HG03439 (cell line): Measurements from ENCODE around the gene MXRA7.
"Not testable (repeated sequence)": the region's sequence is repeated elsewhere in the genome, so short reads cannot be mapped to it uniquely, and the experiment has no call there.

Source experiments
- ATAC-seq: cut with Tn5 transposase; IDR thresholded peaks from one replicate; pipeline ENCODE4 v1.9.1; 2021; ENCODE audit warnings: mild to moderate bottlenecking, moderate library complexity; ENCODE audit not compliant: unreplicated experiment

MXRA7 gene

DNA sequence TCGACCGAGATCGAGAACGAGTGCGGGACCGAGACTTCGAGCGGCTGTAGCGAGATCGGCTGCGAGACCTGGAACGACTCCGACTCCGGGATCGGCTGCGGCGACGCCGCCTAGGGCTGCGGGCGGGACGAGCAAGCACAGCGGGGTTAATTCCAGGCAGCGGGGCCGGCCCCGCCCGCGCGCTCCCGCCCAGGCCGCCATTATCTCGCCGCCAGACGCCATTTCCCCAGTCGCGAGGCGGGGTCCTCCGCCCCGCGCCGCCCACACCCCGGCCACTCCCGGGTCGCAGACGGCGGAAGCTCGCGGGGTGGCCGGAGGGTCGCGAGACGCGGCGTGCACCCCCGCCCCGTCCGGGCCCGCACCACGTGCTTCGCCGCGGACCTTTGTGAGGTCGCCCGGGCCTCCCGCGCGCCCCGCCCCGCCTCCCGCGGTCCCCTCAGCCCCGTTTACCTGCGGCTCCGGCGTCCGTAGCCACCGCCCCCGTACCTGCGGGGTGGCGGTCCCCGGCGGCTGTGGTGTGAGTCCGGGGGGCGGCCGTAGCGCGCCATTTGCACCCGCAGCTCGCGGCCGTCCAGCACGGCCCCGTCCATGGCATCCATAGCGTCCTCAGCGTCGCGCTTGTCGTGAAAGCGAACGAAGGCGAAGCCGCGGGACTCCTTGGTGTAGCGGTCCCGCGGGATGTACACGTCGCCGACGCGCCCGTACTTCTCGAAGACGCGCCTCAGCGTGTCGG, 25.8 kb upstream of the MXRA7 start:
- ATAC-seq, result peak; percentile 5

DNA sequence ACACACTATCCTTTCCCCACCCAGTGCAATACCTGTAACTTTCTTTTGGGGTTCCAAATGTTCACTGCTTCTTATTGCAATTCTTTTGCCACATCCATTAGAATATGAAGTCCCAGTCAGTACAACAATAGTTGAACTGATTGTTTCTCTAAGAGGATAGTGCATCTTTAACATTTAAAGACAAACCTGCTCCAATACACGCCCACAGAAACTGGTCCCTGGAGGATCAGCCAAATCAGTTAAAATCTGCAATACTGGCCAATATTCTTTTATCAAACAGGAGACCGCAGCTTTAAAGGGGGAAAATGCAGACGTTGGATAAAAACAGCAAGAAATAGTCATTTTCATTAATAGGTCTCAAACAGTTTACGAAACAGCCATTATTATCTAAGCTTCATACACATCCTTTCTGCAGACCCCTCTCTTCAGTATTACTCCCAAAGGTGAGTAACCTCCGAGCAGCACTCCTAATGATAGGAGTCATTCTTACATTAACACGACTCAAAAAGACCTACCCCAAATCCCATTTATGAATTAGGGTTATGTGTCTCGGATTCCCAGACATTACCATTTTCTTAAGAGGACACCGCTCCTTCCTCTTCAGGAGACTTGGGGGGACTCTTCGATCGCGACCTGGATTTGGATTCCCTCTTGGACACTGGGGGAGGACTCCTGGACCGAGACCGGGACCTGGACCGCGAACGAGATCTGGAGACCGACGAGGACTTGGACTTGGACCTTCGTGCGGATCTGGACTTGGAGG, 25.0 kb upstream of the MXRA7 start:
- ATAC-seq, result no peak

DNA sequence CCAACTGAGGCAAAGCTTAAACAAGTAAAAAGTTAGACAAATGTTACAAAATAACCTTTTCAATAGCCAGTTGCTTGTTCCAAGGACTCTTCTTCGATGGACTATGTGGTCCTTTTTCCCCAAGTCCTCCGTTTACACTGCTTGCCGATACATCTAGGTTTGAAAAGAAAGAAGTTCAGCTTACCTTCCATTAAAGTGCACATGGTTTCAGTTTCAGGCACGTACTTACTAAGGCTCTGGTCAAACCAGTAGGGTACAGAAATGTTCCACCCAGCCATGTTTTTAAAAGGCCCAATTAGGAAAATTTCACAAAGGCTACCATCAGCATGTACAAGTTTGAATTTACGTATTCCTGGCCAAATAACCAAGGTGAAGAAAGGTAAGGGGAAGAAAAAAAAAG, 24.2 kb upstream of the MXRA7 start:
- no peak for ATAC-seq

- no peak for ATAC-seq
Observed at GRCh38 chr17:76734080-76734840, 23.5 kb upstream of the MXRA7 start.

- ATAC-seq, result no peak
Observed at GRCh38 chr17:76733618-76733957, 22.8 kb upstream of the MXRA7 start.

GRCh38 chr17:76732734-76733617, 22.2 kb upstream of the MXRA7 start:
- no peak for ATAC-seq

DNA sequence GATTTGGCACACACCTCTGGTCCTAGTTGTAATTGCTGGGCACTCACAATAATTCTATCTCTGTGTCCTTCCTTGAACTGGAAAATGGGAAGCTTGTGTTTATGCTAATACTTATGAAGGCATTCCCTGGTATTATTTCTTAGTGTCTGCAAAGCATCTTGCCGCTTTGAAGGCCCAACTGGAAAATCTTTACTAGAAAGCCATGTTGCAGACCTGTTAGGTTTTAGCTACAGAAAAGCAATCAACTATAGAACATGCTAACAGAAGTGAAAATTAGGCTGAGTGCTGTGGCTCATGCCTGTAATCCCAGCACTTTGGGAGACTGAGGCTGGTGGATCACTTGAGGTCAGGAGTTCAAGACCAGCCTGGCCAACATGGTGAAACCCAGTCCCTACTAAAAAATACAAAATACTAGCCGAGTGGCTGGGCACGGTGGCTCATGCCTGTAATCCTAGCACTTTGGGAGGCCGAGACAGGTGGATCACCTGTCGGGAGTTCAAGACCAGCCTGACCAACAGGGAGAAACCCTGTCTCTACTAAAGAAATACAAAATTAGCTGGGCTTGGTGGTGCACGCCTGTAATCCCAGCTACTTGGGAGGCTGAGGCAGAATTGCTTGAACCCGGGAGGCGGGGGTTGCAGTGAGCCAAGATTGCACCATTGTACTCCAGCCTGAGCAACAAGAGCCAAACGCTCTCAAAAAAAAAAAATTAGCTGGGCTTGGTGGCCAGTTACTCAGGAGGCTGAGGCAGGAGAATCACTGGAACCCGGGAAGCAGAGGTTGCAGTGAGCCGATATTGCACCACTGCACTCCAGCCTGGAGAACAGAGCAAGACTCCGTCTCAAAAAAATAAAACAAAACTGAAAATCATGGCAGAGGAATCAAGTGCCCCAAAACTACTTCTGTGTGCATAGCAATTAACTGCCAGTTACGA, 21.3 kb upstream of the MXRA7 start:
- ATAC-seq, result not testable (repeated sequence)

- no peak for ATAC-seq
Observed at GRCh38 chr17:76727745-76728456, 17.1 kb upstream of the MXRA7 start.

DNA sequence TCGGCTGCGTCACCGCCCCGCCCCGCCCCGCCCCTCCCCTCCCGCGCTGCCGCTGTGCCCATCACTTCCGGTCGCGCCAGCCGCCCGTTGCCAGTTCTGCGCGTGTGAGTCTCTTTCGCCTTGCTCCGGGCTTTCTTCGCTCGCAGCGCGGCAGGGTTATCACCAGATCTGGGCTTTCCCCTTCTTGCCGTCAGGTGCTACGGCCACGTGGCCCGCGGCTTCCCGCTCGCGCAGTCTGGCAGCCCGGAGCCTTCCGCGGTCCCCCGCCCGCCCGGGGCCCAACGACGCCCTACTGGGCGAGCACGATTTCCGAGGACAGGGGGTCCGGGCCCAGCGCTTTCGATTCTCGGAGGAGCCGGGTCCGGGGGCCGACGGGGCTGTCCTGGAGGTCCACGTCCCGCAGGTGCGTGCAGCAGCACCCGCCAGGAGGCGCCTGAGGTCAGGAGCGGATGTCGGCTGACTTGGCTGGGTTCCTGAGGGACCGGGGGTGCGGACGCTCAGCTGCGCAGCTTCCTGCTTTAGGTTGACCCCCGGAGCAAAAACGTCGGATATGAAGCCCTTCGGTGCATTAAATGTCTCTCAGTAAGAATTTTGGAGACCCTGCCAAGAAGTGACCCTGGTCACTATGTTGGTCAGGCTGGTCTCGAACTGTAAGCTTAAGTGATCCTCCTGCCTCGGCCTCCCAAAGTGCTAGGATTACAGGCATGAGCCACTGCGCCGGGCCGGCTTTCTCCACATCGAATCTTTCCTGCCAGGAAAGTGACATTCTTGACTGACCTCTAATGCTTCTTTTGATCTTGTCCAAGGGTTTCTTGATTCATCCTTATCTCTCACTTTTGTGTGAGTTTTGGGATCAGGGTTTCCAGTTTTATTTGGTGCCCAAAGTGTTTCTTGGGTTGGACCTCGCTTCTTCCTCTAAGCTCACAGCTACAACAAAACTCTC, 16.3 kb upstream of the MXRA7 start, which contains the start of gene METTL23:
Gene METTL23 (plus strand): TSS at position 64 of the 943 bp plus-strand sequence. CDS start 2,872 bp downstream, outside the sequence.
- peak; percentile 66 for ATAC-seq

GRCh38 chr17:76726231-76726775, 15.5 kb upstream of the MXRA7 start, which contains the start of gene JMJD6:
JMJD6 (minus strand) TSS chr17:76726606; CDS start chr17:76726475, 131 bp downstream.
- ATAC-seq, result peak; percentile 65

DNA sequence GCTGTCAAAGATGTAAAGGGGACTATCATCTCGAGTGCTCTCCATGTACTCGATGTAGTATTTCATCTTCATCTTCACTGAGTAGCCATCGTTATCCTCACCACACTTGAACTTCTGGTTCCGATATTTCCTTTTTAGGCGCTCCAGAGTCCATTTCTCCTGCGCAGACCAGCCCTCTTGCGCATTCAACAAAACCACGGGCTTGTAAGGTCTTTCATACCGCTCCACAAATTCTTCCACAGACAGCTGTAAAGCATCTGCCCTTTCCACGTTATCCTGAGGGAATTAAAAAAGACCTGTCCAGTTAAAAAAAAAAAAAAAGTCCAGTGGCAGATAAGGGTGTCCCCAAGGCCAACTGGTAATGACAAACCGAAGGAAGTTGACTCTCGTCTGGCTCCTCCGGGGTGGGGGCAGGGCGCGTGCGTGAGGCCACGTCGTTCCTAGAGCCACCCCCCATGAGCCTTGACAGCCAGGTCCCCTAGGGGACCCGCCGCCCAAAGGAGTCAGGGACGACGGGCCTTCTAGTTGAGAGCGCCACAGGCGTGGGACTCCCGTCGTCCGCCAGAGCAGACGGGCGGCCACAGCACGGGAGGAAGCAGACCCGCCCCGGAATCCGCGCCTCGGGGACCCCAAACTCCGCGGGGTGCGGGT, 14.9 kb upstream of the MXRA7 start:
- ATAC-seq, result peak; percentile 20

DNA sequence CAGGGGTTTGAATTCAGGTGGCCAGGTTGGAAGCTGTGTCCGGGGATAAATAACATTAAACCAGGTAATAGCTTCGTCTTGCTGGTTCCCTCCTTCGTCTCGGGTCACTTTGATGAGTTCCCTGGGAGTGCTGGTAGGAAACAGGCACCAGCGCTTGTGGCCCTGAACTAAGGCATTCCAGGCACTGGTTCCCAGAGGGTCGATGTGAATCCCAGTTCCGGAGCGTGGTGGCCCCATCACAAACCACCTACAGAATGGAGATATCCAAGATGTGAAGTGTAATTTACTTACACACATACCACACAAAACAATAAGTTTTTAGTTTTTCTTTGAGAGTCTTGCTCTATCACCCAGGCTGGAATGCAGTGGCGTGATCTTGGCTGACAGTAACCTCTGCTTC, 13.0 kb upstream of the MXRA7 start:
- ATAC-seq, result no peak

DNA sequence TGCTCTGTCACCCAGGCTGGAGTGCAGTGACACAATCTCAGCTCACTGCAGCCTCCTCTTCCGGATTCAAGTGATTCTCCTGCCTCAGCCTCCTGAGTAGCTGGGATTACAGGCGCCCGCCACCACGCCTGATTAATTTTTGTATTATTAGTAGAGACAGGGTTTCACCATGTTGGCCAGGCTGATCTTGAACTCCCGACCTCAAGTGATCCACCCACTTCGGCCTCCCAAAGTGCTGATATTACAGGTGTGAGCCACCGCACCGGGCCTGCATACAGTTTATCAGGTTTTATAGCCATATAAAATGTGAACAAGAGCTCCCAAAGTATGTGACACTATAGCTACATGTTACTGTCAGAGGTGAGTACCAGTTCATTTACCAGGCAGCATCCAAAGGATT, 12.2 kb upstream of the MXRA7 start:
- not testable (repeated sequence) for ATAC-seq

- ATAC-seq, result no peak
Observed at GRCh38 chr17:76722279-76722678, 11.5 kb upstream of the MXRA7 start.

DNA sequence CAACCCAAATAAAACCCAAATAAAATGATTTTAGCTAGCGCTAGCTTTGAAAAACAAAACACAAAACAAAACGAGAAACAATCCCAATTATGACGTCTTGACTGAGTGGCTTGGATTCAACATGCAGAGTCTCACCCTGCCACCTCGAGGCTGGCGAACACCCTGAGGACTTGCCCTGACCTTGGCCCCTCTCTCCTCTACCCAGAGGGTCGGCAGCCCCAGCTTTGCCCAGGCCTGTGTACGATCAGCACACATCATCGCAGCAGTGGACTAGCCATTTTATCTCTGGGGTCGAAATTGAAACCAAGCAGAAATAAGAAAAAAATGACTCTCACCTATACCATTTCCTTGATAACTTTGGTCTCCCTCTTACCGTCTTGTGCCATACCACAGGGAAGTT, 10.7 kb upstream of the MXRA7 start:
- no peak for ATAC-seq

GRCh38 chr17:76720941-76721340, 10.2 kb upstream of the MXRA7 start:
- ATAC-seq, result no peak

DNA sequence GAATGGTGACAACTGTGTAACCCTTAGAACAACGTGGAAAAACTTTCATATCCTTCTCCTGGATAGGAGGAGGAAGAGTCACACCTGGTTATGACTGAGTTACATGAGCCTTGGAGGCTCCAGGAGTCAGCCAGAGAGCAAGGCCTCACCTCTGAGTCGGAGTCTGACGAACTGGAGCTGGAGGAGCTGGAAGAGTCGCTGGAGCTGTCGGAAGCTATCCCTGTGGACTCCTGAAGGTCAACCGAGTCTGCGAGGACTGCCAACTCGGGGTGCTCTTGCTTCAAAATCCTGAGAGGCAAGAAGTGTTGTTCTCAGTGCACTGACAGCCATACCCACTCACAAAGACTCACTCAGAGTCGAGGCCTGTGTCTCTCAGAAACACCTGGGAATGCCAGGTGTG, 9.4 kb upstream of the MXRA7 start:
- ATAC-seq, result no peak
